RCC 7860 (cell line): ENCODE results near the gene CXCL12.

Source experiments
- DNase-seq: peaks from one replicate; pipeline ENCODE4 v3.0.0-alpha.2; 2015; ENCODE audit warnings: low spot score
- FAIRE-seq: peaks from 2 replicates; lab custom pipeline; 2012; peaks lifted over from hg19 to GRCh38; lab: Jason Lieb, UNC

The CXCL12 gene

DNA sequence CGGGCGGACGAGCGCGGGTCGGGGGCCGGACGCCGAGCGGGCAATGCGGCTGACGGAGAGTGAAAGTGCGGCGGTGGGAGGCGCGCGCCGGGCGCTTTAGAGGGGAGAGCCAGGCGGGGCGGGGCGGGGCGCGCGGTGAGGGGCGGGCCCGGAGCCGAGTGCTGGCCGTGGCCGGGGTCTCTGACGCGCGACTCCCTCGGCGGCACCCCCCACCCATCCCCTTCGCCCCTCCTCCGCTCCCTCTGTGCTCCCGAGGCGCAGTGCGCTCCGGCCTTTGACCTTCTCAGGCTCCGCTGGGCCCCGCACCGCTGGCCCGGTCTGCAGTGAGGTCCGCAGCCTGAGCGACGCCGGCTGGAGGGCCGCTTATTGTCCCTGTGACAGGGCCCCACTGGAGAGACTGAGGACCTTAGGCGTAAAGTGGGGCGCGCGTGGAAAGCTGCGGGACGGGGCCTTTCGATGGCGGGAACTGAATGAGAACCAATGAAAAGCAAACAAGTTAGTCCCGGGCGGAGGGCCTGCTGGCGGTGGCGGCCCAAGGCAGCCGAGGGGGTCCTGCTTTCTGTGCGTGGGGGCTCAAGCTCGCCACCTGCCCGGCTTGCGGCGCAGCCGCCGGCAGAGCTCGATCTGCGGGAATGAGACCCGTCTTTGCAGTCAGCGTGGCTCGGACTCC, at the start of gene CXCL12:
Gene CXCL12 (minus strand): TSS at position 72 of the 670 bp plus-strand sequence. CDS start 92 bp downstream, outside the sequence.
- no peak for DNase-seq
- FAIRE-seq = no peak

DNA sequence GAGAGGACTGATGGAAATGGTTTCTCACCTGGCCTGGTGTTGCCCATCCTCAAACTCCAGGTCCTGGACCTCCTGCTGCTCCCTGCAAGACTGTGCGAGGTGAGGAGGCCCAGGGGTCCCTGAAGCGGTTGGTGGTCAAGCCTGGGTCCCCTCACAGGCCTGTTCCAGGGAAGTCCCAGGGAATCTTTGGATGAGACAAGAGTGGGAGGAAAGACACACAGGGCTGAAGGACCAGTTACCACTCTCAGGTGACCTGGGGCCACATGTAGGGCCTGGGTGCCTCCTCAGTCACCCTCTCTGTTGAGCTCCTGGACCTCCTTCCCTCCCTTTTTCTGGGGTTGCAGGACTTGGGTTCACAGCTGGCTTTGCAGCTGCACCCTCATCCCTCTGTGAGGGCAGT, 42.6 kb upstream of the CXCL12 start:
- FAIRE-seq (no peak), DNase-seq (no peak)

DNA sequence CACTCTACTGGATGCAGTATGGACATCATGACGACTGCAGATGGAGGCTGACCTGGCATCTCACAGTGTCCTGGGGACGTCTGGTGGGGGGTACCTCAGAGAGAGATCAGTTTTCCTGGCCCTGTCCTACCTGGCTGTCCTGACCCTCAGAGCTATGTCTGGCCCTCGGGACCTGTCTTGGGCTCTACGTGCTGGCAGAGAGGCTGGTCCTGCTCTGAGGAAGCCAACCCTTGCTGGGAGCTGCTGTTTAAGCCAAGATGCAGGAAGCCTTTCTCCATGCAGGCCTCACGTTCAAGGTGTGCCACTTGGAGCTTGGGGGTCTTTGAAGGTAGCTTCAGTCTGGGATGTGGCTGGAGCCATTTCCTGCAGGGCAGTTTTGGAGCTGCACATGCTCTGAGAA, 42.1 kb upstream of the CXCL12 start:
- DNase-seq (no peak), FAIRE-seq (no peak)

DNA sequence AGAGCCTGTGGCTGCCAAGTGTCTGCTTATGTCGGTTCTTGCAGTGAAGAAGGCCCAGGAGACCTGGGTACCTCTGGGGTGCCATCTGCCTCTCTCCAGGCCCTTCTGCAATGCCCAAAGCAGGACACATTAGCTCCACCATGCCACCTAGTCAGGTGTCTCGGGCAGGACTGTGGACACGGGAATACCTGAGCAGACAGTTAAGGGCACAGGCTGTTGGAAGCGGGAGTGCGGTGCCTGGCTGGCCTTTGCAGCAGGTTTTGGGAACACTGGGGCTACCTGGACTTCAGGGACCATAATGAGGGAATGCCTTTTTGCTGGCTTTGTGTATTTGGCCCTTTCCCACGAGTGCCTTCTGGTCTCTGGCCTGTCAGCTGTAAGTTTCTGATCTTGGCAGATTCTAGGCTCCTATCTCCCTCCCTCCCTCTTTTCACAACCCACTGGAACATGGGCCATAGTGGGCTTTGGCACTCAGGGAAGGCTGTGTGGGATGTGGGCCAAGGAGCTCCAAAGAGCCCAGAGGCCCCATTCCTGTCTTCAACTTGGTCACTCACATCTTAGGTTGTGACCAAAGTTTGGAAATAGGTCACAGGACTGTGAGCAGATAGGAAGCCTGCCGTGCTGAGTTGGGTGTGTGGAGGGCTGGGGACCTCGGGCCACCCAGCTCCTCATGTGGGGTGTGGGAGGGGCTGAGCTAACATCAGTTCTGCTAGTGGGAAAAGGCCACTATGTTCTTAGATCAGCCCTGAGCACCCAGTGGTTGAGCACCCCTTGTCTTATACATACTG, 41.5 kb upstream of the CXCL12 start:
- FAIRE-seq (no peak), DNase-seq (no peak)

DNA sequence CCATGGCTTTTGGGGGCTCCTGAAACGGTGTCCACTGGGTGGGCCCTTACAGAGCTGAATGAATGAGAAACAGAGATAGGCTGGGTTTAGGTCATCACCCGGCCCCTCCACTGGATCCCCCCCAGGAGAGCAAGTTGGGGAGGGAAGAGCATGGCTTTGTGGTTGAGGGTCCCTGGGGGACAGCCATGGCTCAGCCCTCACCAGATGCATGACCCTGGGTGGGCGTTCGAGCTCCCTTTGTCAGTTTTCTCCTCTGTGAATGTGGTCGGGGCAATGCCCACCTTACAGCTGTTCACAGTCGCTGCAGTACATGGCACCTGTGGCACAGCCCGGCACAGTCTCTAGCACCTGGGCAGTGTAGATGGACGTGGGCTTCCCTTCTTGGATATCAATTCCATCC, 40.6 kb upstream of the CXCL12 start:
- FAIRE-seq (no peak), DNase-seq (no peak)

DNA sequence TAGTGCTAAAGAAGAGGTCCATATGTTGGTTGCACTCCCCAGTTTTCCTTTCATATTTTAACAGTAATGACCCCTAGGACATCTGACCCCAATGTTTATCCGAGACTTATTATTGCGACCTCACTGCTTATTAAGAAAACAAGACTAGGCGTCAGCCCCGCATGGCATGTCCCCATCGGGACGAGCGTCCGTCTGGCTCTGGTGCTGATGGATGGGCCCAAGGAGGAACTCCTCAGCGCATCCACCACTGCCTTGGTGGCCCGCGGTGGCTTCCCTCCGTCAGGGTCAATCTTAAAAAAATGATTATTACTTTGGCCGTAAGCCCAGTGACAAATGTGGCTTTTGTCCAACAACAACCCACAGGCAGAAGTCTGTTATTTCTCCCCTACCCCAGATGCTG, 40.1 kb upstream of the CXCL12 start:
- FAIRE-seq = no peak

DNA sequence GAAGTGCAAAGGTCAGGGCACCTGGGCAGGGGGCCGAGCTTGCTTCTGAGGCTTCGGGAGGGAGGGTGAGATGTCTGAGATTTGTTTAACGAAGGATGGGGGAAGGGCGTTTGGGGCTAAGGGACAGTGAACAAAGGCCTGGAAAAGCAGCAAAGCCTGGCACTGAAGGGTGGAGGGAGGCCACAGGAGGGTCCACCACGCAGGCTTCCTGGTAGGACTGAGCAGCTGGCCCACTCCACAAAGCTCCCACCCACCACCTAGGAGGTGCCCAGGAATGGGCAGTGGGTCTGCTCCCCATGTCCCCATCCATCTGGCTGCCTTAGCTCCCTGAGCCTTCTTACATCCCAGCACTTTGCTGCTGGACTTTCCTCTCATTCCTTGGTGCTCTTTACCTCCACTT, 39.4 kb upstream of the CXCL12 start:
- FAIRE-seq = no peak
- DNase-seq = no peak

More for the DNA sequence above, 40.1 kb upstream of the CXCL12 start:
- no peak for DNase-seq

DNA sequence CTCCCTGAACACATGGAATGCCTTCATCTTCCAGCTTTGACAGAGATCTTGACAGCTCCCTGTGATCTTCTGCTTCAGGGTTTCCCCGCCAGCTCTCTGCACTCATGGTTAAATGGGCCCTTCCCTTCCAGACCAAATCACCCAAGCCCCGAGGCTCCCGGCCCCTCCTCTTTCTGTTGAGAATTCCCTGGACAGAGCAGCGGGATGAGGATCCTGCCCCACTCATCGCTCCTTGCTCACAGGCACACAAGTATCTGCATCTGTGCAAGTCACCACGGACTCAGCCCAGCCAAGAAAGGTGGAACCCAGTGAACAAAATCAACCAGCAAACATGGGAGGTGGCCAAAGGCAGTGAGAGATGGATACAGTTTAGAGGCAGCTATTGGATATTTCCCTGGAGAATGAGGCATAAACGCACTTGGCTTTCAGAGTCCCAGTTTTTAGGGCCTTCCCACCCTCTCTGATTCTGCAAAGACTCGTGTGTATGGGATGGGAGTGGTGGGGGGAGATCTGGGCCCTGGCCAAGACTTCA, 37.7 kb upstream of the CXCL12 start:
- no peak for DNase-seq
- no peak for FAIRE-seq

DNA sequence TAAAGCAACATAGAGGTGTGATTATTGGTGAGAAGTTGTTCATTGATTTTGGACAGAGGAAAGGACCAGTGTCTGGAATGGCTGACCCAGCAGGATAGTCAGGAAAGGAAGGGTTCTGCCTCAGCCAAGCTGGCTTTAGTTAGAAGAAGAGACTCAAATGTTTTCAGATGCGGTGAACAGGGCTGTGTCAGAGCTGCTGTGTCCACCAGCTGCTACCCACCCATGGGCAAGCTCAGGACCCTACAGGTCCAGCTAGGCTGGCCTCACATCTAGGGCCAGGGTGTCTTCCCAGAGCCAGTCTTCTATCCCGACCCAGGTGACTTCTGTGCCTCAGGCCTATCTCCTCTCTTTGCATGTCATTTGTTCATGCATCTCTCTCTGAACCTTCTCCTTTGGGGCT, 37.3 kb upstream of the CXCL12 start:
- DNase-seq (no peak), FAIRE-seq (no peak)

DNA sequence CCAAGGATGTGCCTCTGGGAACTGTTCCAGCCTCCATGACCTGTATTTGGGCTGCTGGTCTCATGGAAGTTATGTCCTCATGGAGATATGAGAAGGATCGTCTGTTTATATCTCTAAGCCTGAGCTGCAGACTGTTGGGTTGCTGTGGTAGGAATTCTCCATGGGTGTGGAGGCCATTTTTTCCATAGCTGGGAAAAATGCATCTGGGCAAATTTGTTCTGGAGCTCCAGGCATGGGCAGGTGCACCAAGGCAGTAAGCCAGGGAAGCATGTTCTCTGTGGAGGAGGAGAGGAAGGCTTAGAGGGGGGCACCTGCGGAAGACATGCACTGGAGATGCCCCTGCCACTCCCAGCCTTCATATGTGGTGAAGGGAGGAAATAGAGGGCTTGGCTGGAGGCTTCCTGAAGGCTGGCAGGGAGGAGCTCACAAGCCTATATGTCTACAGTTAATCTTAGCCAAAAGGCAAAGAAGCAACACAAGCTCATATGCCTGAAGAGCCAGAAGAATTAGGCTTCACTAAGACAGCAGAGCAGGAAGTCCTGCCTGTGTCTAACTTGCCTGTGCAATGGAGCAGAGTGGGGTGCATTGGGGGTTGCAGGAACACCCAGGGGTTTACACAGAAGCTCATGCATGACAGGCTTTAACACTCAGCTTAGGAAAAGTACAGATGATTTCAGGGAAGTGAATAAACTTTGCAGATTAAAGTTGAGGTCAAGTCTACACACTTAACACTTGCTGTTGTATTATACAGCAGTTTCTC, 35.1 kb upstream of the CXCL12 start:
- FAIRE-seq (no peak), DNase-seq (no peak)

DNA sequence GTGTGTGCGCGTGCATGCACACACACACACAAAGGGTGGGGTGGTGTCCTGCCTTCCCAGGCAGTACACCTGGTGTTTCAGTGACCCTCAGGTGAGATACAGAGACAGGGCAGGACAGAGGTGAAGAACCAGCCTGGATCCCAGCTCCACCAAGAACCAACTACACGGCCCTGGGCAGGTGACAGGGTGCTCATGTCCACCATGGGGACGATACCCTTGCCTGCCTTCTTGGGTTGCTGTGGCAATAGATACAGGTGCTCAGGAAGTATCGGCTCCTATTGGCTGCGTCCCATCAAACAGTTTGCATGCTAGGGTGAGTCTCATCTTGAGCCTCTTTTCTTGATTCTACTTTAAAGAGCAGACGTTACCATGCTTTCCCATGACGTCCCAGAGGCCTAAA, 33.7 kb upstream of the CXCL12 start:
- no peak for FAIRE-seq

DNA sequence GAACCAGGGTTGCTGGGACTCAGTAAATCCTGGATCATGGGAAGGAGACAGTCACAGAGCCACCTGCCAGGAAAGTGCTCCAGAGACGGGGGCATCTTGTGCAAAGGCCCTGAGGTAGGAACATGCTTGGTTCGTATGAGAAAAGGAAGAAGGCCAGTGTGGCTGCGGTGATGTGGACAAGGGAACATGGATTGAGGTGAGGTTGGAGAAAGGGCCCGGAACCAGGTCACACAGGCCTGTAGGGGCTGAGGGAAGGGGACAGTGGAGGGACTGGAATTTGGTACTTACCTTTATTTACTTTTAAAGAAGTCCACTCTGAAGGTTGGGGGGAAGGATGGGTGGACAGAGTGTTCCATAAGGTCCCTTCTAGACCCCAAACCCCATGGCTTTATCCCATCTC, 32.9 kb upstream of the CXCL12 start:
- FAIRE-seq = no peak
- no peak for DNase-seq

More for the DNA sequence above, 33.7 kb upstream of the CXCL12 start:
- DNase-seq = no peak

DNA sequence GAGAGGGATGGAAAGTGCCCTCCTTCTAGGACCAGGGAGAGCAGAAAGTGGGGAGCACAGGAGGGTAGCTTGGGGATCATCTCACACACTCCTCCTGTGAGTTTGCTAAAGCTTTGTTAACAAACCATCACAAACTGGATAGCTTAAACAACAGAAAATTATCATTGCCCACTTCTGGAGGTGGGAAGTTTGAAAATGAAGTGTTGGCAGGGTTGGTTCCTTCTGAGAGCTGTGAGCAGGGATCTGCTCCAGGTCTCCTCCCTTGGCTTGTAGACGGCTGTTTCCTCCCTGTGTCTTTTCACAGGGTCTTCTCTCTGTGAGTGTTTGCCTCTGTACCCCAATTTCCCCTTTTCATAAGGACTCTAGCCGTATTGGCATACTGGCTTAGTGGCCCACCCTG, 32.0 kb upstream of the CXCL12 start:
- no peak for DNase-seq
- FAIRE-seq = no peak

DNA sequence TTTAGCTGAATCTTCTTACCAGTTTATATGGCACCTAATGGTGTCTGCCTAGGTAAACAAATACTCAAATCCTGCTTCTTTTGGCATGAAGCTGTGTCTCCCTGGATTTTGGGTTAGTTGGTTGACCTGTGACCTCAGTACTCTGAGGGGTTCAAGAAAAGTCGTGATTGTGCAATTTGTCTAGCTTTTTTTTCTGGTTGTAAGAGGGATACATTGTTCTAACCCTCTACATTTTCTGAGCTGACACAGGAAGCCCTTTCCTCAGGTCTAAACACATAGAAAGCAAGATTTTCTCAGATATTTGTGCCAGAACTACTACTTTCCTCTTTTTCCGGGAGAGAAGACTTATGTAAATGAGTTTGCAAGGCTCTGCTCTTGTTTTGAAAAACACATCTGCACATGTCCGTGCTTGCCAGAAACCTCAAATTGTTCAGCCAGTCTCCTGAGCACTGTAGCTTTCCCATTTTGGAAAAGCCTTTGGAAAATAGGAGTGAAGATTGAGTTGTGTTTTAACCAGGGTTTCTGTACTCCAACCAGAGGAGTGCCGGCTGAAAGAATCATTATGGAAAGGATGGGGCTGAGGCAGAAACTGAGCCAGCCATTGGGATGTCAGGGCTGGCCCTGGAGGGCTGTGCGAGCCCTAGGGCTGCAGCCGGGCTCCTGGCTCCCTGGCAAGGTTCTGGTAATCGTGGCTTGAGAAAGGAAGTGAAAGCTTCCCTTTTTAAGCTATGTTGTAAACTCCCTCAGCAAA, 31.3 kb upstream of the CXCL12 start:
- no peak for DNase-seq
- no peak for FAIRE-seq

DNA sequence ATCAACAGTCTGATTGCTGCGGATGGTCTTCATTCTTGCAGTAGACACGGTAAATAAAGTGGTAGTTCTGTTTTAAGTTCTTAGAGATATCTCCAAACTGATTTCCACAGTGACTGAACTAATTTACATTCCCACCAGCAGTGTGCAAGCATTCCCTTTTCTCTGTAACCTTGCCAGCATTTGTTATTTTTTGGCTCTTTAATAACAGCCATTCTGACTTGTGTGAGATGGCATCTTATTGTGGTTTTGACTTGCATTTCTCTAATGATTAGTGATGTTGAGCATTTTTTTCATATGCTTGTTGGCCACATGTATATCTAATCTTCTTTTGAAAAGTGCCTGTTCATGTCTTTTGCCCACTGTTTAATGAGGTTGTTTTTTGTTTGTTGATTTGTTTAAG, 30.2 kb upstream of the CXCL12 start:
- no peak for FAIRE-seq

DNA sequence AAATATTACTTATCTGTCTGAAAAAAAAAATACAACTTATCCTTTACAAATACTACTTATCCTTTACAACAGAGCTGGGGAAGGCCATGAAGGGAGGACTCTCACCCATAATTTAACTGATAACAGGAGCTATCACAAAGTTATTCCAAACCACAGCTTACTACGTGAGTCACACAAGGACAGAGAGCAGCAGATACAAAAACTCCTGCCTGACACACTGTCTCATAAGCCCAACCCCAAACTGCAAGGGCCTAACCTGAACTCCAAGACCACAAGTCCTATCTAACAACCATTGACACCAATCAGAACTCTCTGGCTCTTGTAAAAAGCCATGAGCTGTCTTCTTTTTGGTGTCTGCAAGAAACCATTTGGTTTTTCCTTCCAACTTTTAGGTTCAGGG, 28.5 kb upstream of the CXCL12 start:
- no peak for DNase-seq
- FAIRE-seq = no peak

More for the DNA sequence above, 30.2 kb upstream of the CXCL12 start:
- DNase-seq = no peak

DNA sequence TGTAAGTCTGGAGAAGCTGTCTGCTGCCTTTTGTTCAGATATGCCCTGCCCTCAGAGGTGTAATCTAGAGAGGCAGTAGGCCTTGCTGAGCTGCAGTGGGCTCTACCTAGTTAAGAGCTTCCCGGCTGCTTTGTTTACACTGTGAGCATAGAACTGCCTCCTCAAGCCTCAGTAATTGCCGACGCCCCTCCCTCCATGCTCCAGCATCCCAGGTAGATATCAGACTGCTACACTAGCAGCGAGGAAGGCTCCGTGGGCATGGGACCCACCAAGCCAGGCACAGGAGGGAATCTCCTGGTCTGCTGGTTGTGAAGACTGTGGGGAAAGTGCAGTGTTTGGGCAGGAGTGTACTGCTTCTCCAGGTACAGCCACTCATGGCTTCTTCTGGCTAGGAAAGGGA, 26.4 kb upstream of the CXCL12 start:
- DNase-seq = no peak
- FAIRE-seq = no peak

DNA sequence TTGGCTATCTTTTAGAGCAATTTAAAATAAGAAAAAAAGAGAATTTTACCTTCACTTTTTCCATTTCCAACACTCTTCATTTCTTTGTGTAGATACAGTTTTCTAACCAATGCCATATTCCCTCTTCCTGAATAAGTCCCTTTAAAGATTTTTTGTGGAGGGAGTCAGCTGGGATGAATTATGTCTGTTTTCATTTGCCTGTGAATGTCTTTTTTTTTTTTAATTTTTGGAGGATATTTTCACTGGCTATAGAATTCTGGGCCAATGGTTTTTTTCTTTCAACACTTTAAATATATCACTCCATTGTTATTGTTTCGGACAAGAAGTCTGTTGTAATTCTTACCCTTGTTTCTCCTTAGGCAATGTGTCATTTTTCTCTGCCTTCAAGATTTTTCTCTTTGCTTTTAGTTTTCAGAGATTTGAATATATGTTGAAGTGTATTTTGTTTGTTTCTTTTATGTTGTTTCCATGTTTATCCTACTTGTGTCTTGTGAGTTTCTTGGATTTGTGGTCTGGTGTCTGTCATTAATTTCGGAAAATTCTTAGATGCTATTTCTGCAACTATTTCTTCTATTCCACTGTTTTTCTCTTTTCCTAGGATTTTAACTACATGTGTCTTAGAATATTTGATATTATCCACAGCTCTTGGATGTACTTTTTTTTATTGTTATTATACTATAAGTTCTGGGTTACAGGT, 20.0 kb upstream of the CXCL12 start:
- FAIRE-seq (no peak), DNase-seq (no peak)

DNA sequence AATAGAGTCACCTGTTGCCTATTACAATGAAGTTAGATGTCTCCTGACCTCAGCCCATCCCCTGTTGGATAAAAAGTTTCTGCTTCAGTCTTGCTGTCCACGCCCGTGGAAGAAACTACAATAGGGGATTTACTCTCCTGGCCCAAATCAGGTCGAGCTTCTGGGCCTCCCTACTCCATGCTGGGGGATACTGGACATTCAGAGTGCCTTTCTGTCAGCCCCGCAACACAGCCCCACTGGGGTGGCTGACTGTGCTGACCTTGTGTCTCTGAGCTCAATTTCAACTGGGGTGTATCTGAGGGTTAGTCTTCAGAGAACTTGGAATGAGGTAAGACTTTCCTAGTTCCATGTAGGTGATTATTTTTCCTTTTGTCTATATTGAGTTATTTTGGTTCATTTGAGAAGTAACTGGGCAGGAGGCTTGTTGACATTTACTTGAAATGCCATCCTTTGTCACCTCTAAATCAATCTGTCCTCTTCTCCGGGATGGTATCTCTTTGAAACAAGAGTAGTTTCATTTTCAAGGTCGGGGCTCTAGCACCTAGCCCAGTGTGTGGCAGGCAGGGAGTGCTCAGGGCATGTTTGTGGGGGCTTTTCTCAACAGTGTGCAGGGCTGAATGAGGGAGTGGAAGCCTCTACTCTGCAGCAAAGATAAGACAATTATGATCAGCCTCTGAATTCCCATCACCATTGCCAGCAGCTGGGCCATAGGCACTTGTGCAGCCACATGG, 17.7 kb upstream of the CXCL12 start:
- no peak for DNase-seq
- FAIRE-seq = no peak

DNA sequence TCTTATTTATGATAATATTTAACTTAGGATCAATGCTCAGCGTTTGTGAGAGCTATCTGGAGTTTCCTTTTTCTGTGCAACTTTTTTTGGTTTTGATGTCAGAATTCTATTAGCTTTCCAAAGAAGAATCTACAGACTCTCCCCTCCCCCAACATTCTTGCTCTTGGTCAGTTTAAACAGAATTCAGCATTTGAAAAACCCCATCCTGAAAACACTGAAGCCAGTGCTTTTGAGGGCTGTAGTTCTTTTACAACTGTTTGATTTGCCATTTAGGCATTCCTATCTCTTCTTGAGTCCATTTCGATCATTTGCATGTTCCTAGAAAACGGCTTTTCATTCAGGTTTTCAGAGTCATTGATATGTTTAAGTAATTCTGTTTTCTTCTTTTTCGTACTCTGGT, 15.6 kb upstream of the CXCL12 start:
- FAIRE-seq (no peak), DNase-seq (no peak)
